ENCODE measurements around the gene PDE4D. TPM values are rescaled to one million over a fixed set of nuclear protein-coding genes. Genes with fewer than 3 reads are reported as not detected.
"Not testable (repeated sequence)": the region's sequence is repeated elsewhere in the genome, so short reads cannot be mapped to it uniquely, and the experiment has no call there.

Gene PDE4D
- total RNA-seq, 1 donor from 2014 or later = 11.8 TPM

DNA sequence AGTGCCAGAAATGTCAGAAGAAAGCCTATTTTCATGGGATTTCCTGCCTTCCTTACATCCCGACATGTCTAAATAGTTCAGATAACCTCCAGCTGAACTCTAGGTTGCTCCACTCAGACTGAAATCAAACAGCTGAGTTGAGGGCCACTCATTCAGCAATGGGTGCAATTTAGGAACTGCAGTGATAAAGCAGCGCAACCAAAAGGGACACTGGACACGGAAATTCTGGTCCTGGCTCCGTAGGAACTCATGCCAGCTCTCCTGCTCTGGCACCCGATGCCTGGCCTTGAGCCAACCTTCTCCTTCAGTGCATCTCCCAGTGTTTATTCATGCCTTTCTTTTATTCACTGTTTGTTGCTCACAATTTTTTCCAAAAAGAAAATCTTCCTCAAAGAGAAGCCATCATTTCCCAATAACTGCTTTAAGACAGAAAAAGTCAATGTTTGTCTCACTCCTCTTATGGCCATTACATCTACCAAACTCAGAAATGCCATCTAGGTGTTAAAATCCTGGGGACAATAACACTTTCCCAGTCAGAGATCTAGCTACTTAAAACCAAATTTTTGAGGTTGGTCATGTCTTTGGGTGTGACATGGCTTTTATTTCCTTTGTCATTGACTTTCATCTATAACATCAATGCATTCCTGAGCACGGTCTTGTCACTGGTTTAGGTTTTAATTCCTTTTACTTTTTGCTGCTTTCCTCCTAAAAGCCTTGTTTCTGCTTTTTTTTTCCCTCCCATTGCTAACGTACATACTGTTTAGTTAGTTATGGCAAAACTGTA is 126.9 kb downstream of the PDE4D start:
- Mint-ChIP-seq H3K4me3 (no peak overlapping the region), H3K27me3 (ENCODE audit: low read depth) (peaks cover 19% of the 10 kb centered on the region), H3K36me3 (ENCODE audit: low read depth) (no peaks in the 10 kb centered on the region), H3K27ac (ENCODE audit: unreplicated experiment) (no peak overlapping the region), H3K9me3 (no peaks in the 10 kb centered on the region), H3K4me1 (peaks cover 32% of the 10 kb centered on the region)
- DNase-seq (ENCODE audit: low read depth, low spot score) = no peak
- TF ChIP-seq, protein P1, sequence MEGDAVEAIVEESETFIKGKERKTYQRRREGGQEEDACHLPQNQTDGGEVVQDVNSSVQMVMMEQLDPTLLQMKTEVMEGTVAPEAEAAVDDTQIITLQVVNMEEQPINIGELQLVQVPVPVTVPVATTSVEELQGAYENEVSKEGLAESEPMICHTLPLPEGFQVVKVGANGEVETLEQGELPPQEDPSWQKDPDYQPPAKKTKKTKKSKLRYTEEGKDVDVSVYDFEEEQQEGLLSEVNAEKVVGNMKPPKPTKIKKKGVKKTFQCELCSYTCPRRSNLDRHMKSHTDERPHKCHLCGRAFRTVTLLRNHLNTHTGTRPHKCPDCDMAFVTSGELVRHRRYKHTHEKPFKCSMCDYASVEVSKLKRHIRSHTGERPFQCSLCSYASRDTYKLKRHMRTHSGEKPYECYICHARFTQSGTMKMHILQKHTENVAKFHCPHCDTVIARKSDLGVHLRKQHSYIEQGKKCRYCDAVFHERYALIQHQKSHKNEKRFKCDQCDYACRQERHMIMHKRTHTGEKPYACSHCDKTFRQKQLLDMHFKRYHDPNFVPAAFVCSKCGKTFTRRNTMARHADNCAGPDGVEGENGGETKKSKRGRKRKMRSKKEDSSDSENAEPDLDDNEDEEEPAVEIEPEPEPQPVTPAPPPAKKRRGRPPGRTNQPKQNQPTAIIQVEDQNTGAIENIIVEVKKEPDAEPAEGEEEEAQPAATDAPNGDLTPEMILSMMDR (conservative IDR thresholded peaks at IDR 0.05) = no peak

DNA sequence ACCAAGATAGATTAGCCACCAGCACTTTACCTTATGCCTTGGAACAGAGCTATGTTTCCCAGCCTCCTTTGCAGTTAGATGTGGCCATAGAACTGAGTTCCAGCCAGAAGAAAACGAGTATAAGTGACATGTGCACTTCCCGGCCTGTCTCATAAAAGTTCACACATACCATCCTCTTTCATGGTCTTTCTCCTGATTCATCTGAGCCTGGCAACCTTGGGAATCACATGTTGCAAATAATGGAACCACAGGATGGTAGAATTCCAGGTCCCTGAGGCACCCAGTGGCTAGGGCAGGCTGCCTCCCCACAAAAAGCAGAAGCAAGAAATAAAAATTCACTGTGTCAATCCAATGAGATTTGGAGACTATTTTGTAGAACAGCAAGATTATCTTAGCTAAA is 128.1 kb downstream of the PDE4D start:
- Mint-ChIP-seq H3K4me1 (peaks cover 32% of the 10 kb centered on the region), H3K36me3 (ENCODE audit: low read depth) (no peaks in the 10 kb centered on the region), H3K27me3 (ENCODE audit: low read depth) (peaks cover 19% of the 10 kb centered on the region), H3K9me3 (no peaks in the 10 kb centered on the region), H3K27ac (ENCODE audit: unreplicated experiment) (no peak overlapping the region), H3K4me3 (no peak overlapping the region)
- DNase-seq (ENCODE audit: low read depth, low spot score) = no peak
- TF ChIP-seq, protein P1 (conservative IDR thresholded peaks at IDR 0.05) = no peak

DNA sequence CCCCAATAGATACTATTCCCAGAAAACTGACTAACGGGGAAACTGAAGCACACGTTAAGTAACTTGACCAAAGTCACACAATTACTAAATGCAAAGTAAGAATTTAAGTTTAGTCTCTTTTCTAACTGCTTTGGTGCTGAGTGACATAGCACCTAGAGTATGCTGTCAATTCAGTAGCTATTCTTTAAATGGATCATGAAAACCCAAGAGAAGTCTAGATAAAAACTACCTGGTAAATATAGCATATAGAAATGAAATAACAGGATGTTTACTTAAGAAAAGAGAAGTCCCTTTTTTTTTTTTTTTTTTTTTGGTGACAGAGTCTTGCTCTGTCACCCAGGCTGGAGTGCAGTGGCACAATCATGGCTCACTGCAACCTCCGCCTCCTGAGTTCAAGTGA is 129.2 kb downstream of the PDE4D start:
- Mint-ChIP-seq H3K9me3 (no peaks in the 10 kb centered on the region), H3K4me1 (peaks cover 31% of the 10 kb centered on the region), H3K4me3 (no peak overlapping the region), H3K27me3 (ENCODE audit: low read depth) (peaks cover 19% of the 10 kb centered on the region), H3K36me3 (ENCODE audit: low read depth) (no peaks in the 10 kb centered on the region), H3K27ac (ENCODE audit: unreplicated experiment) (no peak overlapping the region)
- no peak for DNase-seq (ENCODE audit: low read depth, low spot score)
- TF ChIP-seq, protein P1 (conservative IDR thresholded peaks at IDR 0.05) = no peak

DNA sequence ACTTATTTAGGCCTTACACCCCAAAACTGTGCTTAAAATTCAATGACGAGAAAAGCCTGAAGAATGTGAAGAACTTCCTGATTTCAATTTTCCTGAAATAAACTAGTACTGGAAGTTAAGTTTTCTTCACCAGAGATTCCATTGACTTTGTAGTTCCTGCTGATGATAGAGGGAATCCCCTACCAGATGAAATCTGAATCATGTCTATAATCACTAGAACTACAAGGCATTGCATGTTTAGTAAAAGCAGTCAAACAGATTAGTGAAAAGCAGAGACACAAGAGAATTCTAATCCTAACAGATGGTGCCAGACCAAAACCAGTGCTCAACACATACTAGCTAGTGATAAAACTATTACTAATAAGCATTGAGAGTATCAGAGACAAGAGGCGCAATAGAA is 130.0 kb downstream of the PDE4D start:
- DNase-seq (ENCODE audit: low read depth, low spot score) = no peak
- H3K4me1 Mint-ChIP-seq = peaks cover 23% of the 10 kb centered on the region
- no peaks in the 10 kb centered on the region for H3K36me3 Mint-ChIP-seq (ENCODE audit: low read depth)
- TF ChIP-seq, protein P1 (conservative IDR thresholded peaks at IDR 0.05) = no peak
- no peaks in the 10 kb centered on the region for H3K9me3 Mint-ChIP-seq
- no peak overlapping the region for H3K4me3 Mint-ChIP-seq
- peaks cover 19% of the 10 kb centered on the region for H3K27me3 Mint-ChIP-seq (ENCODE audit: low read depth)
- H3K27ac Mint-ChIP-seq (ENCODE audit: unreplicated experiment) = no peak overlapping the region

DNA sequence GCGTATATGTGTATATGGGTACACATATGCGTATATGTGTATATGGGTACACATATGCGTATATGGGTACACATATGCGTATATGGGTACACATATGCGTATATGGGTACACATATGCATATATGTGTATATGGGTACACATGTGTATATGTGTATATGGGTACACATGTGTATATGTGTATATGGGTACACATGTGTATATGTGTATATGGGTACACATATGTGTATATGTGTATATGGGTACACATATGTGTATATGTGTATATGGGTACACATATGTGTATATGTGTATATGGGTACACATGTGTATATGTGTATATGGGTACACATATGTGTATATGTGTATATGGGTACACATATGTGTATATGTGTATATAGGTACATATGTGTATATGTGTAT is 131.3 kb downstream of the PDE4D start:
- H3K27me3 Mint-ChIP-seq (ENCODE audit: low read depth); H3K27ac Mint-ChIP-seq (ENCODE audit: unreplicated experiment); H3K36me3 Mint-ChIP-seq (ENCODE audit: low read depth); DNase-seq (ENCODE audit: low read depth, low spot score); H3K9me3 Mint-ChIP-seq; H3K4me3 Mint-ChIP-seq: not testable (repeated sequence)
- peaks cover 11% of the 10 kb centered on the region for H3K4me1 Mint-ChIP-seq

DNA sequence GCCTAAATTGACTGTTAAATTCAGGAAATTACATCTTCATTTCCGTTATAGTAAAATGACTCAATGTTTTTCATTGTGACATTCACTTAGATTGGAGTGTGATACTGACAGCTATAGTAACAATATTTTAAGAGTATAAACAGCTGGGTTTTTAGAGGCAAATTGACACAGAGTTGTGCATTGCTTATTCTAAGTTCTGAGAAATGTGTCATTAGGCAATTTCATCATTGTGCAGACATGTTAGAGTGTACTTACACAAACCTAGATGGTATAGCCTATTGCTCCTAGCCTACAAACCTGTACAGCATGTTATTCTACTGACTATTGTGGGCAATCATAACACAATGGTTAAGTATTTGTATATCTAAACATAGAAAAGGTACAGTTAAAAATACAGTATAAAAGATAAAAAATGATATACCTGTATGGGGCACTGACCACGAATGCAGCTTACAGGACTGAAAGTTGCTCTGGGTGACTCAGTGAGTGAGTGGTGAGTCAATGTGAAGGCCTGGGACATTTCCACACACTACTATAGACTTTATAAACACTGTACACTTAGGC is 132.7 kb downstream of the PDE4D start:
- no peaks in the 10 kb centered on the region for H3K36me3 Mint-ChIP-seq (ENCODE audit: low read depth)
- no peaks in the 10 kb centered on the region for H3K4me1 Mint-ChIP-seq
- H3K27me3 Mint-ChIP-seq (ENCODE audit: low read depth) = no peaks in the 10 kb centered on the region
- DNase-seq (ENCODE audit: low read depth, low spot score) = no peak
- no peak overlapping the region for H3K4me3 Mint-ChIP-seq
- H3K9me3 Mint-ChIP-seq = no peaks in the 10 kb centered on the region
- H3K27ac Mint-ChIP-seq (ENCODE audit: unreplicated experiment) = no peak overlapping the region
- TF ChIP-seq, protein P1 (conservative IDR thresholded peaks at IDR 0.05) = no peak
